Measurements from ENCODE around the gene CTXN1.

DNA sequence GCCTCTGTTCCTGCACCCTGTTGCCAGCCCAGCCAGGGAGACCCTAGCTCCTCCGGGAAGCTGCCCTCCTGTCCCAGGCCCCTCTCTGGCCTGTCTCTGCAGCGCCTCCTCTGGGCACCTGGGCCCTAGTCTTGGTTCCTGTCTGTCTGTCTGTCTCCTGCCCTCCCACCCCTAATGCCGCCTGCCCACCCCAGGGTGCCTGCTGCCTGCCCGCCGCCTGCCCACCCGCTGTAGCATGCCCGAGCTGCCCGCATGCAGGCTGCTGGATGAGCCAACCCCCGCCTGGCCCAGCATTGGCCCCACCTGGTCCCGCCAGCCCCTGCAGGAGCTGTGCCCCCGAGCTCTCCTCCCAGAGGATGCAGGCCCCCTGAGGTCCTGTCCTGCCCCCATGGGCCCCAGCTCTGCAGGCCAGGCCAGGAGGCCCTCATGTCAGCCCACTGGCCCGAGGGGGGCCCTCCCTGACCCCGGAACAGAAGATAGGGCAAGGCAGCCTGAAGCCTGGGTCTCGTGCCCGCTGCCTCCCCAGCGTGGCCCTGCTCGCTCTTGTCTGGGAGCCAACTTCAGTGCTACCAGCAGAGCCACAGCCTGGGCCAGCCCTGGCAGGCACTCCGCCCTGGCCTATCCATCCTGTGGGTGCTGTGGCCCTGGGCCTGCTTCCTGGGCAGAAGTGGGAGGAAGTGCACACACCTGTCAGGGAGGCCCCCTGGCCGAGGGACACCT lies 17.0 kb downstream of the CTXN1 start:
- TF ChIP-seq, protein P1, sequence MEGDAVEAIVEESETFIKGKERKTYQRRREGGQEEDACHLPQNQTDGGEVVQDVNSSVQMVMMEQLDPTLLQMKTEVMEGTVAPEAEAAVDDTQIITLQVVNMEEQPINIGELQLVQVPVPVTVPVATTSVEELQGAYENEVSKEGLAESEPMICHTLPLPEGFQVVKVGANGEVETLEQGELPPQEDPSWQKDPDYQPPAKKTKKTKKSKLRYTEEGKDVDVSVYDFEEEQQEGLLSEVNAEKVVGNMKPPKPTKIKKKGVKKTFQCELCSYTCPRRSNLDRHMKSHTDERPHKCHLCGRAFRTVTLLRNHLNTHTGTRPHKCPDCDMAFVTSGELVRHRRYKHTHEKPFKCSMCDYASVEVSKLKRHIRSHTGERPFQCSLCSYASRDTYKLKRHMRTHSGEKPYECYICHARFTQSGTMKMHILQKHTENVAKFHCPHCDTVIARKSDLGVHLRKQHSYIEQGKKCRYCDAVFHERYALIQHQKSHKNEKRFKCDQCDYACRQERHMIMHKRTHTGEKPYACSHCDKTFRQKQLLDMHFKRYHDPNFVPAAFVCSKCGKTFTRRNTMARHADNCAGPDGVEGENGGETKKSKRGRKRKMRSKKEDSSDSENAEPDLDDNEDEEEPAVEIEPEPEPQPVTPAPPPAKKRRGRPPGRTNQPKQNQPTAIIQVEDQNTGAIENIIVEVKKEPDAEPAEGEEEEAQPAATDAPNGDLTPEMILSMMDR (conservative IDR thresholded peaks at IDR 0.05; ENCODE audit: low read depth, low read length) = no peak
- TF ChIP-seq EZH2 (IDR thresholded peaks at IDR 0.05; ENCODE audit: borderline replicate concordance, low read depth, low read length, poor library complexity, severe bottlenecking) = no peak
